ENCODE results near the gene ADAMTS12.
"Not testable (repeated sequence)": the region's sequence is repeated elsewhere in the genome, so short reads cannot be mapped to it uniquely, and the experiment has no call there.

Gene ADAMTS12

GRCh38 chr5:33576726-33577590 is 314.8 kb downstream of the ADAMTS12 start:
- no peak for DNase-seq

- peak; percentile 22 for DNase-seq
These were observed 326.5 kb downstream of the ADAMTS12 start for GRCh38 chr5:33565324-33565723.

- no peak for DNase-seq
These were observed 327.5 kb downstream of the ADAMTS12 start for GRCh38 chr5:33563983-33564908.

- DNase-seq = no peak
These were observed 328.3 kb downstream of the ADAMTS12 start for GRCh38 chr5:33563530-33563929.

- no peak for DNase-seq
These were observed 333.3 kb downstream of the ADAMTS12 start for GRCh38 chr5:33558489-33558888.

- no peak for DNase-seq
These were observed 334.2 kb downstream of the ADAMTS12 start for GRCh38 chr5:33557605-33558004.

- no peak for DNase-seq
These were observed 335.2 kb downstream of the ADAMTS12 start for GRCh38 chr5:33556330-33557328.

GRCh38 chr5:33549982-33550567 is 341.7 kb downstream of the ADAMTS12 start:
- DNase-seq = no peak

- not testable (repeated sequence) for DNase-seq
These were observed 352.0 kb downstream of the ADAMTS12 start for GRCh38 chr5:33539790-33540189.

GRCh38 chr5:33539212-33539611 is 352.6 kb downstream of the ADAMTS12 start:
- DNase-seq = no peak

- DNase-seq = no peak
These were observed 353.6 kb downstream of the ADAMTS12 start for GRCh38 chr5:33538201-33538600.

- DNase-seq = no peak
These were observed 354.6 kb downstream of the ADAMTS12 start for GRCh38 chr5:33537240-33537639.

- no peak for DNase-seq
These were observed 355.0 kb downstream of the ADAMTS12 start for GRCh38 chr5:33536802-33537201.

GRCh38 chr5:33531824-33532223 is 360.0 kb downstream of the ADAMTS12 start:
- no peak for DNase-seq

- no peak for DNase-seq
These were observed 360.8 kb downstream of the ADAMTS12 start for GRCh38 chr5:33531037-33531298.

- no peak for DNase-seq
These were observed 361.4 kb downstream of the ADAMTS12 start for GRCh38 chr5:33530183-33531036.

GRCh38 chr5:33527696-33528095 is 364.1 kb downstream of the ADAMTS12 start:
- no peak for DNase-seq

- peak; percentile 59 for DNase-seq
These were observed 365.0 kb downstream of the ADAMTS12 start for GRCh38 chr5:33526755-33527154.

GRCh38 chr5:33524476-33524875 is 367.3 kb downstream of the ADAMTS12 start:
- DNase-seq = no peak

GRCh38 chr5:33523208-33523771 is 368.5 kb downstream of the ADAMTS12 start:
- no peak for DNase-seq

GRCh38 chr5:33516421-33516820 is 375.4 kb downstream of the ADAMTS12 start:
- DNase-seq = no peak

All from NCI-H1105 treated with DMSO at 0.1 percent for 48 hours (cell line).